Stimulated activated CD4-positive, alpha-beta T cell treated with anti-CD3 and anti-CD28 coated beads, TNF-alpha, amount 100 ng/mL, for 48 hours (primary cell): ENCODE results near the gene DDX1.
"Not testable (repeated sequence)": the region's sequence is repeated elsewhere in the genome, so short reads cannot be mapped to it uniquely, and the experiment has no call there.

Source experiments
- DNase-seq, 3 donors: peaks; one replicate each; pipeline ENCODE4 v3.0.0-alpha.2; 2020; ENCODE audit warnings: low read depth in 3 of 3

The DDX1 gene

GRCh38 chr2:15595342-15595905 lies 3.8 kb downstream of the DDX1 start:
- DNase-seq, result no peak

- DNase-seq, result no peak
Measured at GRCh38 chr2:15595936-15596335, 4.3 kb downstream of the DDX1 start.

GRCh38 chr2:15596350-15596749 lies 4.7 kb downstream of the DDX1 start:
- DNase-seq, result no peak

GRCh38 chr2:15596968-15597367 lies 5.3 kb downstream of the DDX1 start:
- DNase-seq, result no peak

- no peak for DNase-seq
Measured at GRCh38 chr2:15599994-15600393, 8.3 kb downstream of the DDX1 start.

- DNase-seq, result no peak
Measured at GRCh38 chr2:15601681-15602080, 10.0 kb downstream of the DDX1 start.

GRCh38 chr2:15602393-15602792 lies 10.7 kb downstream of the DDX1 start:
- DNase-seq, result no peak

GRCh38 chr2:15603044-15603765 lies 11.5 kb downstream of the DDX1 start:
- no peak for DNase-seq

- no peak for DNase-seq
Measured at GRCh38 chr2:15603948-15604347, 12.3 kb downstream of the DDX1 start.

- DNase-seq, result no peak
Measured at GRCh38 chr2:15605721-15606120, 14.1 kb downstream of the DDX1 start.

- no peak for DNase-seq
Measured at GRCh38 chr2:15606481-15607441, 15.1 kb downstream of the DDX1 start.

- DNase-seq, result no peak
Measured at GRCh38 chr2:15607709-15608391, 16.2 kb downstream of the DDX1 start.

- no peak for DNase-seq
Measured at GRCh38 chr2:15608392-15608761, 16.7 kb downstream of the DDX1 start.

GRCh38 chr2:15609341-15610042 lies 17.8 kb downstream of the DDX1 start:
- no peak for DNase-seq

- DNase-seq, result no peak
Measured at GRCh38 chr2:15610430-15610952, 18.8 kb downstream of the DDX1 start.

GRCh38 chr2:15612101-15612500 lies 20.4 kb downstream of the DDX1 start:
- DNase-seq, result not testable (repeated sequence)

- no peak for DNase-seq
Measured at GRCh38 chr2:15613736-15614429, 22.2 kb downstream of the DDX1 start.

GRCh38 chr2:15614545-15615300 lies 23.1 kb downstream of the DDX1 start:
- no peak for DNase-seq

GRCh38 chr2:15615301-15615920 lies 23.7 kb downstream of the DDX1 start:
- DNase-seq, result no peak
